ENCODE measurements around the gene ZDHHC14.

DNA sequence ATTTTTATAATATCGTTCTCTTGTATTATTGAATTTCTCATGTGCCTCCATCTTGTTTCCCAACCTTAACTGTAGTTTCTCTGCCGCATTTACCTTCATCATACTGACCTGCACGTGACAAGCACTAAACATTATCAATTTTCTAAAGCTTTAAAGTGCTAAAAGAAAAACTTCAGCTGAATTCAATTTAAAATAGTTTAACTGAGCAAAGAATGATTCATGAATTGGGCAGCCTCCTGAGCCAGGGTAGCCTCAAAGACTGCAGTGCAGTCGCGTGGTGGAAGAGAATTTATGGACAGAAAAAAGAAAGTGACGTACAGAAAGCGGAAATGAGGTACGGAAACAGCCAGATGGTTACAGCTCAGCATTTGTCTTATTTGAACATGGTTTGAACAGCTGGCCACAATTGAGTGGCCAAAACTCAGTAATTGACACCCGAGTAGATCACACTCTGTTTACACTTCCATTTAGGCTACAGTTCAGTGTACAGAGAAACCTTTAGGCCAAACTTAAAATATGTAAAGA lies 4.2 kb upstream of the ZDHHC14 start:
- TF ChIP-seq EZH2 (IDR thresholded peaks at IDR 0.05; ENCODE audit: borderline replicate concordance, low read length), result no peak
- TF ChIP-seq, protein P1, sequence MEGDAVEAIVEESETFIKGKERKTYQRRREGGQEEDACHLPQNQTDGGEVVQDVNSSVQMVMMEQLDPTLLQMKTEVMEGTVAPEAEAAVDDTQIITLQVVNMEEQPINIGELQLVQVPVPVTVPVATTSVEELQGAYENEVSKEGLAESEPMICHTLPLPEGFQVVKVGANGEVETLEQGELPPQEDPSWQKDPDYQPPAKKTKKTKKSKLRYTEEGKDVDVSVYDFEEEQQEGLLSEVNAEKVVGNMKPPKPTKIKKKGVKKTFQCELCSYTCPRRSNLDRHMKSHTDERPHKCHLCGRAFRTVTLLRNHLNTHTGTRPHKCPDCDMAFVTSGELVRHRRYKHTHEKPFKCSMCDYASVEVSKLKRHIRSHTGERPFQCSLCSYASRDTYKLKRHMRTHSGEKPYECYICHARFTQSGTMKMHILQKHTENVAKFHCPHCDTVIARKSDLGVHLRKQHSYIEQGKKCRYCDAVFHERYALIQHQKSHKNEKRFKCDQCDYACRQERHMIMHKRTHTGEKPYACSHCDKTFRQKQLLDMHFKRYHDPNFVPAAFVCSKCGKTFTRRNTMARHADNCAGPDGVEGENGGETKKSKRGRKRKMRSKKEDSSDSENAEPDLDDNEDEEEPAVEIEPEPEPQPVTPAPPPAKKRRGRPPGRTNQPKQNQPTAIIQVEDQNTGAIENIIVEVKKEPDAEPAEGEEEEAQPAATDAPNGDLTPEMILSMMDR (conservative IDR thresholded peaks at IDR 0.05 in 1 of 2, IDR thresholded peaks at IDR 0.05 in 1 of 2; ENCODE audit: extremely low read depth in 1 of 2, insufficient read depth in 1 of 2, low read depth in 1 of 2, low read length in 2 of 2), result no peak
